OCI-LY7 (cell line): ENCODE measurements around the gene PNPT1. TPM values are rescaled to one million over a fixed set of nuclear protein-coding genes. Genes with fewer than 3 reads are reported as not detected.
A peak's percentile ranks its signal among the peaks of the same experiment; 100 is the strongest.

Experiments used
- BruUV-seq: library from RNA; stranded (reverse); fragments of 400-500 nt; replicated peaks from 2 replicates; lab custom pipeline; 2021; lab: Mats Ljungman, UMichigan
- CTCF ChIA-PET: fragments of 300-600 bp; sonication (Branson Sonifier 250); formaldehyde crosslinking; loops from one replicate; lab custom pipeline; 2022; ENCODE audit warnings: antibody characterized with exemption; ENCODE audit not compliant: unreplicated experiment; lab: Charles Lee
- POLR2A ChIA-PET: fragments of 300-600 bp; sonication (Branson Sonifier 250); formaldehyde crosslinking; loops from one replicate; lab custom pipeline; 2022; ENCODE audit warnings: antibody characterized with exemption; lab: Charles Lee
- DNase-seq: peaks from one replicate; pipeline ENCODE4 v3.0.0-alpha.2; 2015; ENCODE audit warnings: low spot score
- H2AFZ ChIP-seq: fragments of 200-600 bp; sonication (generic), shearing (Covaris generic); 2 replicates; pipeline ENCODE4 v1.6.1; 2014; ENCODE audit warnings: mild to moderate bottlenecking, antibody characterized with exemption, low read length, moderate library complexity
- H3K27ac ChIP-seq: fragments of 200-600 bp; sonication (generic); 2 replicates; pipeline ENCODE4 v1.5.1; 2014; ENCODE audit warnings: mixed run types, low read depth, mild to moderate bottlenecking, moderate library complexity, low read length, inconsistent platforms; ENCODE audit not compliant: poor library complexity, severe bottlenecking
- H3K36me3 ChIP-seq: fragments of 200-600 bp; sonication (generic); 2 replicates; pipeline ENCODE4 v1.6.1; 2014; ENCODE audit warnings: mild to moderate bottlenecking, antibody characterized with exemption, low read length, moderate library complexity, mixed read lengths; ENCODE audit not compliant: insufficient read depth
- H3K4me1 ChIP-seq: fragments of 200-600 bp; sonication (generic); 2 replicates; pipeline ENCODE4 v1.5.1; 2014; ENCODE audit warnings: mild to moderate bottlenecking, low read length; ENCODE audit not compliant: insufficient read depth, poor library complexity, severe bottlenecking
- H3K4me2 ChIP-seq: fragments of 200-600 bp; sonication (generic); 2 replicates; pipeline ENCODE4 v1.6.1; 2014; ENCODE audit warnings: mild to moderate bottlenecking, low read length
- H3K4me3 ChIP-seq: fragments of 200-600 bp; sonication (generic); 2 replicates; pipeline ENCODE4 v1.5.1; 2014; ENCODE audit warnings: mild to moderate bottlenecking, low read depth, low read length; ENCODE audit not compliant: poor library complexity, severe bottlenecking
- H3K79me2 ChIP-seq: fragments of 200-600 bp; sonication (generic); 2 replicates; pipeline ENCODE4 v1.6.1; 2016; ENCODE audit warnings: low read depth, mild to moderate bottlenecking, low read length, moderate library complexity, mixed read lengths; ENCODE audit not compliant: insufficient read depth
- H3K9me2 ChIP-seq: fragments of 200-600 bp; sonication (generic); 2 replicates; pipeline ENCODE4 v1.6.1; 2016; ENCODE audit warnings: mild to moderate bottlenecking, low read length, mixed read lengths; ENCODE audit not compliant: insufficient read depth
- H3K9me3 ChIP-seq: fragments of 200-600 bp; sonication (generic); 2 replicates; pipeline ENCODE4 v1.6.1; 2014; ENCODE audit warnings: mild to moderate bottlenecking, mixed run types, low read length, mixed read lengths
- H4K20me1 ChIP-seq: fragments of 200-600 bp; sonication (generic); 2 replicates; pipeline ENCODE4 v1.6.1; 2014; ENCODE audit warnings: mild to moderate bottlenecking, antibody characterized with exemption, low read length, moderate library complexity, mixed read lengths; ENCODE audit not compliant: insufficient read depth
- CTCF ChIP-seq: fragments of 200-600 bp; sonication (generic); conservative IDR thresholded peaks from 2 replicates; pipeline ENCODE4 v1.5.1; 2014; ENCODE audit warnings: mild to moderate bottlenecking, antibody characterized with exemption, low read length, moderate library complexity, mixed read lengths
- EZH2phosphoT487 ChIP-seq: fragments of 200-600 bp; sonication (generic); IDR thresholded peaks from 2 replicates; pipeline ENCODE4 v1.6.1; 2018; ENCODE audit warnings: low read depth, borderline replicate concordance, mild to moderate bottlenecking, mixed run types, antibody characterized with exemption, low read length, moderate library complexity, mixed read lengths
- intact Hi-C: fragments of 100-400 bp; cut with micrococcal nuclease; formaldehyde crosslinking; loops from one replicate; pipeline ENCODE4 v1.10.0; 2022; ENCODE audit not compliant: unreplicated experiment
- total RNA-seq, 2 experiments: library from RNA; depleted of rRNA in 1 of 2; stranded (reverse); fragments of >200 nt in 1 of 2; shearing (Covaris generic) in 1 of 2; gene quantifications; 2 replicates each; pipeline ENCODE4 v1.2.3, GENCODE V29; 2014 to 2022

PNPT1 gene
- total RNA-seq, 2 experiments from 2014 or later = 35.1 to 45.0 TPM

DNA sequence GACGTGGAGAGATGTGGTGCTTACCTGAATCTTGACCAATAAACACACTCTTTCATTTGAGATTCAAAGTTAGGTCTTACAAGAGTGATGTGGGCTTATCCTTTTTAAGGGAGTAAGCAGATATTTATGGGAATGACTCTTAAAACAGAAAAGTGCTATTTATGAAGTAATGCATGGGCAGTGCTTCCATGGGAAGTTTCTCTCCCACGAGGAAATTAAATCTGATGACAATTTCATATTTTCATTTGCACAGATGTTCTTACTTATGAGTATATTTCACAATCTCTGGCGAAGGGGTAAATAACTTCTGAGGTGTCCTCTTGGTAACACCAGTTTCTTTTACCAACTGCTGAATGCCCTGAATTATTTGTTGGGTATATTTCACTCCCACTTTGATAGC lies 21.0 kb downstream of the PNPT1 start:
- ChIA-PET POLR2A (interaction anchor here (0.6 to 0.7 kb wide), 2 partner anchors 12 to 26 kb away, joined by 3 to 4 read pairs; no protein-coding TSS in a partner anchor), CTCF (no interaction called here)
- DNase-seq = no peak
- H3K4me3 ChIP-seq = no peak overlapping the region
- no peaks in the 10 kb centered on the region for H3K79me2 ChIP-seq
- no peaks in the 10 kb centered on the region for H4K20me1 ChIP-seq
- no peaks in the 10 kb centered on the region for H3K9me3 ChIP-seq
- H3K9me2 ChIP-seq = no peaks in the 10 kb centered on the region
- no peak overlapping the region for H3K27ac ChIP-seq
- no peak overlapping the region for H3K4me2 ChIP-seq
- TF ChIP-seq EZH2phosphoT487 = no peak
- no peak for TF ChIP-seq CTCF
- intact Hi-C loops = no loop called here
- H3K4me1 ChIP-seq = no peaks in the 10 kb centered on the region
- H2AFZ ChIP-seq = no peak overlapping the region
- peaks cover 87% of the 10 kb centered on the region for H3K36me3 ChIP-seq
- TSS peak; percentile 42 for BruUV-seq

DNA sequence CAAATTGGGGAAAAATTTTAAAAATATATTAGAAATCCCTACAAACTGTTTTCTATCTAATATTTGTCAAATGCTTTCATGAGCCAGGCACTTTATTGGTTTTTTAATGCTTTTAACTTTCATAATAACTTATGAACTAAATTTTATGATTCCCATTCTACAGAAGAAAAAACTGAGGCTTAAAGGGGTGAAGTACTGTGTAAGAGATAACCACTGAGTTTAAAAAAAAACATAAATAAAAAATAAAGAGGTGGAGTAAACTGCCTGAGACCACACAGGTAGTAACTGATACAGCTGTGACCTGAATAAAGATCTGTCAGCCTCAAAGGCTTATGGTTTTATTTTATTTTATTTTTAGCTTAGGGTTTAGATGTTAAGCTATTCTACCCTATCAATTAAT lies 24.7 kb downstream of the PNPT1 start:
- no peak for DNase-seq
- H3K4me3 ChIP-seq = no peak overlapping the region
- TF ChIP-seq CTCF (no peak), EZH2phosphoT487 (no peak)
- no peak overlapping the region for H2AFZ ChIP-seq
- H3K9me2 ChIP-seq = no peaks in the 10 kb centered on the region
- no peak overlapping the region for H3K27ac ChIP-seq
- no peaks in the 10 kb centered on the region for H3K4me1 ChIP-seq
- POLR2A ChIA-PET = interaction anchor here (0.6 kb wide), 1 partner anchor 77 kb away, joined by 4 read pairs; no protein-coding TSS in a partner anchor
- H3K4me2 ChIP-seq = no peak overlapping the region
- intact Hi-C loops = no loop called here
- H3K36me3 ChIP-seq = peaks cover 84% of the 10 kb centered on the region
- H4K20me1 ChIP-seq = no peaks in the 10 kb centered on the region
- no TSS peak for BruUV-seq
- H3K79me2 ChIP-seq = no peaks in the 10 kb centered on the region
- H3K9me3 ChIP-seq = no peaks in the 10 kb centered on the region
- CTCF ChIA-PET = no interaction called here

- Histone ChIP-seq H3K9me3 (no peaks in the 10 kb centered on the region), H2AFZ (no peak overlapping the region), H3K27ac (no peak overlapping the region), H3K79me2 (no peaks in the 10 kb centered on the region), H3K36me3 (peaks cover 81% of the 10 kb centered on the region), H3K4me2 (no peak overlapping the region), H3K9me2 (no peaks in the 10 kb centered on the region), H3K4me1 (no peaks in the 10 kb centered on the region), H4K20me1 (no peaks in the 10 kb centered on the region), H3K4me3 (no peak overlapping the region)
- TF ChIP-seq EZH2phosphoT487 = no peak
- ChIA-PET POLR2A (no interaction called here), CTCF (no interaction called here)
- no peak for DNase-seq
- intact Hi-C loops = no loop called here
- no TSS peak for BruUV-seq
Measured at GRCh38 chr2:55653255-55653654, 40.4 kb downstream of the PNPT1 start.
